Mesodermal cell (in vitro differentiated cells): ENCODE data around the gene JCAD.

Experiments used
- H3K27ac ChIP-seq: 2 replicates; pipeline ENCODE4 v1.7.0; 2013; ENCODE audit warnings: mild to moderate bottlenecking, low read depth, low read length, moderate library complexity; ENCODE audit not compliant: severe bottlenecking
- H3K36me3 ChIP-seq: 2 replicates; pipeline ENCODE4 v1.7.1; 2013; ENCODE audit warnings: mild to moderate bottlenecking, low read length, moderate library complexity; ENCODE audit not compliant: control insufficient read depth, insufficient read depth
- H3K4me1 ChIP-seq: one replicate; pipeline ENCODE4 v1.7.1; 2013; ENCODE audit warnings: mild to moderate bottlenecking, low read length; ENCODE audit not compliant: insufficient read depth, control insufficient read depth, poor library complexity, severe bottlenecking
- H3K4me3 ChIP-seq: 2 replicates; pipeline ENCODE4 v1.7.0; 2013; ENCODE audit warnings: low read length, control low read depth, mild to moderate bottlenecking; ENCODE audit not compliant: insufficient read depth, poor library complexity, severe bottlenecking; ENCODE audit errors: extremely low read depth
- H3K9me3 ChIP-seq: 2 replicates; pipeline ENCODE4 v1.7.1; 2013; ENCODE audit warnings: mild to moderate bottlenecking, low read length, moderate library complexity; ENCODE audit not compliant: control insufficient read depth
- WGBS, 2 experiments: methylation state at CpG; one replicate each; pipeline ENCODE4 v1.1.5; 2013; ENCODE audit warnings: missing lambda C conversion rate in 2 of 2; ENCODE audit not compliant: insufficient coverage in 2 of 2; 5-methylcytosine and 5-hydroxymethylcytosine counted together

JCAD gene

DNA sequence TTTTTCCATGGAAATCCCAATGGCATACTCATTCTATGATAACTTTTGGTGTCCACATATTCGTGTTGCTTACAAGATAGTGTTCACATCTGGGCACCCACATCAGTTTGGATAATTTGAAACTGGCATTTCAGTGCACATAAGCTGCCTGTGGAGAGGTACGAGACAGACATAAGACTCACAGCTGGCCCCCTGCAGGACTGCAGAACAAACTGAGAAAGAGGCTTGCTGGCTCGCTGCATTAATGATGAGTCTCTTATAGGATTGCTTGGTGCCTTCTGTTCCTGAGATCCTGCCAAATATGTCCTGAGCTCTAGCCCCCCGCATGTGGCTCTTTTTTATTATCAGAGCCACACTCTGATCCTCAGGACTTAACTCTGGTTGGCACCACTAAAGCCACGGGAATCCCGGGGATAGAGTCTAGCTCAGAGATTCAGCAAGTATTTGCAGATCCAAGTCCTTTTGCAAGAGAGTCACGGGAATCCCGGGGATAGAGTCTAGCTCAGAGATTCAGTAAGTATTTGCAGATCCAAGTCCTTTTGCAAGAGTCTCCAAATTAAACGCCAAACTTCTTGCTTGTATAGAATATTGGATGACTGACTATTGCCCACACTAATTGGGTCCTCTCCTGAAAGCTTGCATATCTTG lies 34.0 kb upstream of the JCAD start:
- Histone ChIP-seq H3K36me3 (no peaks in the 10 kb centered on the region), H3K4me1 (peaks cover 5% of the 10 kb centered on the region), H3K4me3 (no peak overlapping the region), H3K9me3 (no peaks in the 10 kb centered on the region), H3K27ac (no peak overlapping the region)
- 87 to 93% methylated on average over 8 to 9 of the region's 9 CpGs for WGBS, 2 experiments

DNA sequence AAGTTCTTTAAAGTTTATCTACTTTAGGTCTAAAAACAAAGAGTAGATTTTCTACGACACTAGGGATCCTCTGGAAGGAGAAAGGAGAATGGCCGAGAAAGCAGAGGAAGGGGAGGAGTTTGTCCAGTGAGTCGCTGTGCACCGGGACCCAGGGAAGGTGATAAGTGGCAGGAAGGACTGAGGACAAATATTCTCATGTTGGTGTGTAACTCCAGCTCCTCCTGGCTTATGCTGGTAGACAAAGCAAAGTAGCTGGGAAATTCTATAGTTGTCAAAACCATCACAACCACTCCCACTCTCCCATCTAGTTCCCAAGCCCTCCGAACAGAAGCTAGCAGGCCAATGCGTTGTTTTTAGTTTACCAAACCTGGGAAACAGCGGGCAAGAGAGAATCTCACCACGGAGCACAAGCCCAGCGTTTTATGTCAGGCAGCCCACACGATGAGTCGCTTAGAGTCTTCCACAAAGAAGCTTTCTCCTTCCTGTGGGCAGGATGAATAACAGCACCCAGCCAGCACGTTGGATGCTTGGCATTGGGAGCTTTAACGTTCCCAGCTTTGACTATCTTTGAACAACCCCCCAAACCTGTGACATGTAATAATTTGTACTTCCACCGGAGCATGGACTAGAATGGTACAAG lies 32.9 kb upstream of the JCAD start:
- Histone ChIP-seq H3K27ac (peak overlapping the region; percentile 74), H3K9me3 (no peaks in the 10 kb centered on the region), H3K36me3 (no peaks in the 10 kb centered on the region), H3K4me3 (no peak overlapping the region), H3K4me1 (peaks cover 3% of the 10 kb centered on the region)
- WGBS, 2 experiments, result 69 to 72% methylated on average over 10 to 11 of the region's 14 CpGs

DNA sequence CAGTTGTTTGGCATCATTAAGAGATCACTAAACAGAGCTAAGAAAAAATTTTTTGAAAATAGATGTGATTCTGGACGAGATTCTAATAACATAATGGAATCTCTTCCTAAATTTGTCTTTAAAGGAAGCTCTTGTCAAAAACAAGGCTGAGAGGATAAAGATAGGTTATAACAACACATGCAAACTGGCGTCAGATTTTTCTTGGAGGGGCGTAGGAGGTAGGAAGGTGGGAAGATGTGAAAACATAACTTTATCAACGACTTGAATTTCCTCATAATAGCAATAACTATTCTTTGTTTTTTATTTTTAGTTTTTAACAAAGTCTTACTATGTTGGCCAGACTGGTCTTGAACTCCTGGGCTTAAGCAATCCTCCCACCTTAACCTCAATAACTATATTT lies 31.8 kb upstream of the JCAD start:
- H3K9me3 ChIP-seq, result no peaks in the 10 kb centered on the region
- H3K36me3 ChIP-seq, result no peaks in the 10 kb centered on the region
- no peak overlapping the region for H3K27ac ChIP-seq
- no CpG with 5 or more reads among the region's 4 CpGs for WGBS, 2 experiments
- H3K4me1 ChIP-seq, result peaks cover 3% of the 10 kb centered on the region
- H3K4me3 ChIP-seq, result no peak overlapping the region

DNA sequence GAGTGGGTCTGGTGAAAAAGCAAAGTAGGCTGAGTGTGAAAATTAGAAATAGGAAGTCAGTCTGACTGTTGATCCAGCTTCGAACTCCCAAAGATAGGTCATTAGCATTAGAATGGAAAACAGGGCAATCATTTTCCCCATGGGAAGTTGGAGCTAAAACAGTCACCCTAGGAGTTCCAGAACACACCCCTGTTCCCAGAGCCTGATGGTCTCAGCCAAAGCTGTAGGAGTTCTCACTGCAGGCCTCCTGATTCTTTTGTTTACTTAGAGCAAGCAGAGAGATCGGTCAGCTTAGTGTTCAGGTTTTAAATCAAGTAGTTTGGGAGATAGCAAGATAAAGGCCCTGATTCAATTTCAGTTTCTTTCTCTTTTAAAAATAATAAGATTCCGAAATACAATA lies 28.8 kb upstream of the JCAD start:
- no peaks in the 10 kb centered on the region for H3K9me3 ChIP-seq
- no peak overlapping the region for H3K27ac ChIP-seq
- WGBS, 2 experiments, result 70 to 73% methylated on average over 1 to 2 of the region's 3 CpGs
- H3K4me1 ChIP-seq, result peaks cover 3% of the 10 kb centered on the region
- no peaks in the 10 kb centered on the region for H3K36me3 ChIP-seq
- H3K4me3 ChIP-seq, result no peak overlapping the region

DNA sequence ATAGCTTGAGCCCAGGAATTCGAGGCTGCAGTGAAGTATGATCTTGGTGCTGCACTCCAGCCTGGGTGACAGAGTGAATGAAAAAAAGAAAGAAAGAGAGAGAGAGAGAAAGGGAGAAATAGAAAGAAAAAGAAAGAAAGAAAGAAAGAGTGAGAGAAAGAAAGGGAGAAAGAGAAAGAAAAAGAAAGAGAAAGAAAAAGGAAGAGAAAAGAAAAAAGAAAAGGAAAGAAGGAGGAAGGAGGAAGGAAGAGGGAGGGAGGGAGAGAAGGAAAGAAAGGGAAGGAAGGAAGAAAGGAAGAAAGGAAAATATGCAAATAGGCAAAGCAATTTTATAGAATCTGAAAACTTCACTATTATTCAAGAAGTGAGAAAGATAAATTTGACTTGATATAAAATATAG lies 24.5 kb upstream of the JCAD start:
- no peak overlapping the region for H3K27ac ChIP-seq
- WGBS, 2 experiments, result 93 to 100% methylated on average over 1 of the region's 1 CpG

DNA sequence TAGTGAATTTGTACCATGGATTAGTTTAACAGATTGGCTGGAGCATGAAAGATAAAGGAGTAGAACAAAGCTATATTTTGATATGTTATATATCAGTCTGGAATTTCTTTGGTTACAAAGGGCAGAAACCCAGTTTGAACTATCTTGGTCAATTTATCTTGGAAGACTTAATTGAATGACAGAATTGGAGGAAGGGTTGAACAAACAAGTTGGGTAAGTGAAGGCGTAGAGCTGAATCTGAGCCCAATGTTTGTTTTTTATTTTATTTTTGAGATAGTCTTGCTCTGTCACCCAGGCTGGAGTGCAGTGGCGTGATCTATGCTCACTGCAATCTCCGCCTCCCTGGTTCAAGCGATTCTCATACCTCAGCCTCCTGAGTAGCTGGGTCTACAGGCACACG lies 21.8 kb upstream of the JCAD start:
- no peak overlapping the region for H3K27ac ChIP-seq
- H3K36me3 ChIP-seq, result no peaks in the 10 kb centered on the region
- H3K4me1 ChIP-seq, result no peaks in the 10 kb centered on the region
- no peaks in the 10 kb centered on the region for H3K9me3 ChIP-seq
- H3K4me3 ChIP-seq, result no peak overlapping the region
- whole genome bisulfite sequencing, 2 experiments, result 92 to 96% methylated on average over 5 of the region's 5 CpGs

More for the DNA sequence above, 24.5 kb upstream of the JCAD start:
- Histone ChIP-seq H3K36me3 (no peaks in the 10 kb centered on the region), H3K4me1 (no peaks in the 10 kb centered on the region), H3K4me3 (no peak overlapping the region), H3K9me3 (no peaks in the 10 kb centered on the region)

DNA sequence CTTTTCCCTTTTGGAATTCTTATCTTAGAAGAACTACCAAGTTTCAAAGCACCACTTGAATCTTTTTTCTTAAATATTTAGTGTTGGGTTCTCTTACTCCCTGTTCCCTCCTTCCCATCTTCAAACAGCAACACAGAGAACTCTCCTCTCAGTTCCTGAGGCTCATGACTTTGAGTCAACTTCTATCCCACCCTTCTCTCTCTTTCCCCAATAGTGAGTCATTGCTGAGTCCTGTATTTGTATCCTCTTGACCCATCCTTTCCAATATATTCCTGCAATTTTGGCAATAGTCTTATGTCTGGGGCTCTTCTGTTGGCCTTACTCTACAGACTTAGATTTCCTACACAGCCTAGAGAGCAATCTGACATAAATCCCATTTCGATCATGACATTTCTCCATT lies 20.8 kb upstream of the JCAD start:
- Histone ChIP-seq H3K36me3 (no peaks in the 10 kb centered on the region), H3K27ac (no peak overlapping the region), H3K4me3 (no peak overlapping the region), H3K9me3 (no peaks in the 10 kb centered on the region), H3K4me1 (no peaks in the 10 kb centered on the region)
- WGBS, 2 experiments, result 91 to 100% methylated on average over 1 of the region's 1 CpG

DNA sequence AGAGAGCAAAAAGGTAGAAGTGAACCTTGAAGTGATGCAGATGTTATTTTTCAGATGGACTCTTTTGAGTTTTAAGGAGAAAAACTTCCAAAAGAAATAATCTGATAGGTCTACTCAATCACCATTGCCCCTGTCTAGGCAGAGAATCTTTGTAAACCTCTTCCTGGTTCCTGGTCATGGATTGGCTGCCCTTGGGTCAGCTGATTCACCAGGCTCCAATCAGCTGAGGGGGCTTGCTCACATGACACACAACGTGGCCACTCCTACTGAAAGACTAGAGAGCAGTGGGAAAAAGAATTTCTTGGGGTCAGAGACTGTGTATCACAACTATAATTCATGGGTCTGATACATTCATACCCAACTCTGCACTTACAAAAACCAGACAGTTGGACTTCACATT lies 20.0 kb upstream of the JCAD start:
- Histone ChIP-seq H3K4me3 (no peak overlapping the region), H3K9me3 (no peaks in the 10 kb centered on the region), H3K36me3 (no peaks in the 10 kb centered on the region), H3K4me1 (no peaks in the 10 kb centered on the region), H3K27ac (no peak overlapping the region)
- no CpG with 5 or more reads among the region's 1 CpG for WGBS, 2 experiments

DNA sequence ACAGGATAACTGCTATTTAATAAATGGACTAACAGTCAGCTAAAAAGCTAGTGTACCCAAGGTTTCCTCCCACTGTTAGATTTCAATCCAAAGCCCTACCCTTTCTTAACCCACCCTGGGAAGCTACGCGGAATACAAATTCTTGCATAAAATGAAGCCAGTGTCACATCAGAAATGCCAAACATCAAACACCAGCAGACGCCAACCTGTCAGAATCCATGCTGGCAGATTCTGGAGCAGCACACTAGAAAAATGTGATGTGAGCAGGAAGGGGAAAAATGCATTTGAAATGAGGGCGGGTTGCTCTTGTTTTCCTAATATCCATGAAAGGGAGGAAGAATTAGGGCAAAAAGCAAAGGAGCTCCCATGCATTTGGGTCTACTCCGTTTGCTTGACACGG lies 16.1 kb upstream of the JCAD start:
- Histone ChIP-seq H3K36me3 (no peaks in the 10 kb centered on the region), H3K4me1 (peaks cover 10% of the 10 kb centered on the region), H3K27ac (no peak overlapping the region), H3K4me3 (no peak overlapping the region), H3K9me3 (no peaks in the 10 kb centered on the region)
- WGBS, 2 experiments, result 70 to 87% methylated on average over 1 to 5 of the region's 6 CpGs

DNA sequence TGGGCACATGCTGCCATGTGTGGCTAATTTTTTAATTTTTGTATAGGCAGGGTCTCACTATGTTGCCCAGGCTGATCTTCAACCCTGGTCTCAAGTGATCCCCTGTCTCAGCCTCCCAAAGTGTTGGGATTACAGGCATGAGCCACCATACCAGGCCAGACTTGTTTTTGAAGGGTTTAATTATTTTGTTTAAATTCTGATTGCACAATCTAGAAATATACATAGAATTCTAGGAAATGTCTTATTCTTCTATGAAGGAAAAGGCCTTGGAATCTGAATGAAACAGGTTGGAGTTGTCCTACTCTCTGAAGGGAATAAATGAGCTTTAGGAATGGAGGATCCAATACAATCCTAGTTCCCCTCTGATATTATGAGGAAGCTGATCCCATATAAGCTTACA lies 15.5 kb upstream of the JCAD start:
- Histone ChIP-seq H3K4me3 (no peak overlapping the region), H3K9me3 (no peaks in the 10 kb centered on the region), H3K27ac (no peak overlapping the region), H3K4me1 (peaks cover 16% of the 10 kb centered on the region), H3K36me3 (no peaks in the 10 kb centered on the region)

DNA sequence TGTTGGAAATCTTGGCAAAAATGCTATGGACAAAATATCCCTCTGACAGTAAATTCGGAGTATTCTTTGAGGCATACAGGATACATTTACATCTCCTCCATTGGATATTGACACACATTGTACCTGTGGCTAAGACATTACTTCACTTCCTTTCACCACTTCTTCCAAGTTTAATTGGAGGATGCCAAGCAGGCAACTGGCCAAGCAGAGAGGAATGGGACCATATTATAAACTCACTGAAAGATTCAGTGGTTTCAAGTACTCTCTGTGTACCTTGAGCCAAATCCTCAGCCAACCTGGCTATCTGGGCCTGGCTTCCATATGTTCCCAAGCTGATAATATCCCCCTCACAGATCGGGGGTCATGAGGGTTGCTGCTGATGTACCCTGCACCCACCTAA lies 14.7 kb upstream of the JCAD start:
- Histone ChIP-seq H3K27ac (no peak overlapping the region), H3K36me3 (no peaks in the 10 kb centered on the region), H3K9me3 (no peaks in the 10 kb centered on the region), H3K4me1 (peaks cover 24% of the 10 kb centered on the region), H3K4me3 (no peak overlapping the region)
- 90 to 100% methylated on average over 1 of the region's 2 CpGs for WGBS, 2 experiments
